ENCODE data around the gene EVL.

GRCh38 chr14:100135073-100135472, 69.9 kb downstream of the EVL start:
- TF ChIP-seq YY1 (IDR thresholded peaks at IDR 0.05; ENCODE audit: insufficient read depth, insufficient read length) (no peak), SUZ12 (IDR thresholded peaks at IDR 0.05; ENCODE audit: extremely low read depth, insufficient read depth, insufficient read length) (no peak), ZNF274 (IDR thresholded peaks at IDR 0.05; ENCODE audit: low read depth, low read length) (no peak)
